AG08396 (cell line): ENCODE results near the gene ATP6V1B1.
"Not testable (repeated sequence)": the region's sequence is repeated elsewhere in the genome, so short reads cannot be mapped to it uniquely, and the experiment has no call there.

Experiments used
- DNase-seq: peaks from one replicate; pipeline ENCODE4 v3.0.0; 2012; ENCODE audit warnings: low spot score, mixed read lengths

The ATP6V1B1 gene

GRCh38 chr2:71008342-71008741 is 72.6 kb downstream of the ATP6V1B1 start:
- DNase-seq: no peak

GRCh38 chr2:71011786-71012185 is 76.1 kb downstream of the ATP6V1B1 start:
- DNase-seq: not testable (repeated sequence)
